ENCODE measurements around the gene CXCL10.
"Not testable (repeated sequence)": the region's sequence is repeated elsewhere in the genome, so short reads cannot be mapped to it uniquely, and the experiment has no call there.

CXCL10 gene

DNA sequence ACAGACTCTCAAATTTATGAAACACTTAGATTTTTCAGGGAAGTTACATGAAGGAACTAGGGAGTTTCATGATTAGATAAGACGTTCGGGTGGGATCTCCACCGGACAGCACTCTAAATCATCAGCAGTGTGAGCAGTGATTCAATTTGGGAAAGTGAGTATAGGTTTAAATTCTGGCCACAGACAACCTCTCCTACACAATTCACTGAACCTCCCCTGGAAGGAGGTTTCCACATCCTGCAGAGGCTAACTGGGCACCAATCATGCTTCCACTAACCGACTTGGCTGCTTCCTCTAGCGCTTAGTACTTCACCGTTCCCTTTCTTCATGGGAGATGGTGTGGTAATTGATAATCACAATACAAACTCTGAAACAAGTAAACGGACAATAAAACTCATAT lies 21.6 kb downstream of the CXCL10 start (continued):
- TF ChIP-seq, protein P1, sequence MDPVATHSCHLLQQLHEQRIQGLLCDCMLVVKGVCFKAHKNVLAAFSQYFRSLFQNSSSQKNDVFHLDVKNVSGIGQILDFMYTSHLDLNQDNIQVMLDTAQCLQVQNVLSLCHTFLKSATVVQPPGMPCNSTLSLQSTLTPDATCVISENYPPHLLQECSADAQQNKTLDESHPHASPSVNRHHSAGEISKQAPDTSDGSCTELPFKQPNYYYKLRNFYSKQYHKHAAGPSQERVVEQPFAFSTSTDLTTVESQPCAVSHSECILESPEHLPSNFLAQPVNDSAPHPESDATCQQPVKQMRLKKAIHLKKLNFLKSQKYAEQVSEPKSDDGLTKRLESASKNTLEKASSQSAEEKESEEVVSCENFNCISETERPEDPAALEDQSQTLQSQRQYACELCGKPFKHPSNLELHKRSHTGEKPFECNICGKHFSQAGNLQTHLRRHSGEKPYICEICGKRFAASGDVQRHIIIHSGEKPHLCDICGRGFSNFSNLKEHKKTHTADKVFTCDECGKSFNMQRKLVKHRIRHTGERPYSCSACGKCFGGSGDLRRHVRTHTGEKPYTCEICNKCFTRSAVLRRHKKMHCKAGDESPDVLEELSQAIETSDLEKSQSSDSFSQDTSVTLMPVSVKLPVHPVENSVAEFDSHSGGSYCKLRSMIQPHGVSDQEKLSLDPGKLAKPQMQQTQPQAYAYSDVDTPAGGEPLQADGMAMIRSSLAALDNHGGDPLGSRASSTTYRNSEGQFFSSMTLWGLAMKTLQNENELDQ (tag by site-specific recombination; IDR thresholded peaks at IDR 0.05; ENCODE audit: low read depth) = no peak

DNA sequence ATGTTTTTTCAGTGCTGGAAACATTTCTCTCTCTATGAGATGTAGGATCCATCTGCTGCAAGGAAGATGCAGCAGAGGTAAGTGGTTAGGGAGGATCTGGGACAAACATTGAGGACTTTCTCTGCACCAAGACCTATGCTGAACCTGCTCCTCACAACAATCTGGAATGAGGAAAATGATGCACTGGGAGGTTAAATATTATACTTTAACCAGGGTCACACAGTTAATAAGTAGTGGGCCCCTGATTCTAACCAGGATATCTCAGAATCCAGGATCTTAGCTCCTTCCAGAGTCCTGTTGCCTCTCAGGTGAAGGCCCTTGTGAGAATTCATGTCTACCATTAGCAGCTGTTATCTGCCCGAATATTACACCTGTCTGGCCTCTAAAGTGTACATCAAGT lies 23.0 kb downstream of the CXCL10 start:
- H3K36me3 ChIP-seq (ENCODE audit: control insufficient read depth in 2 of 2, insufficient read depth in 1 of 2, low read length in 2 of 2) = no peaks in the 10 kb centered on the region
- TF ChIP-seq, protein P2, sequence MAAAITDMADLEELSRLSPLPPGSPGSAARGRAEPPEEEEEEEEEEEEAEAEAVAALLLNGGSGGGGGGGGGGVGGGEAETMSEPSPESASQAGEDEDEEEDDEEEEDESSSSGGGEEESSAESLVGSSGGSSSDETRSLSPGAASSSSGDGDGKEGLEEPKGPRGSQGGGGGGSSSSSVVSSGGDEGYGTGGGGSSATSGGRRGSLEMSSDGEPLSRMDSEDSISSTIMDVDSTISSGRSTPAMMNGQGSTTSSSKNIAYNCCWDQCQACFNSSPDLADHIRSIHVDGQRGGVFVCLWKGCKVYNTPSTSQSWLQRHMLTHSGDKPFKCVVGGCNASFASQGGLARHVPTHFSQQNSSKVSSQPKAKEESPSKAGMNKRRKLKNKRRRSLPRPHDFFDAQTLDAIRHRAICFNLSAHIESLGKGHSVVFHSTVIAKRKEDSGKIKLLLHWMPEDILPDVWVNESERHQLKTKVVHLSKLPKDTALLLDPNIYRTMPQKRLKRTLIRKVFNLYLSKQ (tag by site-specific recombination; IDR thresholded peaks at IDR 0.05; ENCODE audit: borderline replicate concordance) = no peak
- TF ChIP-seq OSR2 (tag by site-specific recombination; IDR thresholded peaks at IDR 0.05) (no peak), ZNF239 (tag by site-specific recombination; IDR thresholded peaks at IDR 0.05) (no peak), ZNF747 (tag by site-specific recombination; IDR thresholded peaks at IDR 0.05) (no peak), ZNF175 (tag by site-specific recombination; IDR thresholded peaks at IDR 0.05) (no peak), ZNF24 (tag by site-specific recombination; IDR thresholded peaks at IDR 0.05) (no peak), TRIM28 (IDR thresholded peaks at IDR 0.05; ENCODE audit: borderline replicate concordance, low read length) (no peak), ZNF677 (tag by site-specific recombination; IDR thresholded peaks at IDR 0.05) (no peak), ZNF792 (tag by site-specific recombination; IDR thresholded peaks at IDR 0.05) (no peak), ZNF473 (tag by site-specific recombination; IDR thresholded peaks at IDR 0.05) (no peak), SP7 (tag by site-specific recombination; IDR thresholded peaks at IDR 0.05) (no peak), ZNF658 (tag by site-specific recombination; IDR thresholded peaks at IDR 0.05) (no peak), KLF10 (tag by site-specific recombination; IDR thresholded peaks at IDR 0.05) (no peak), GLIS2 (tag by site-specific recombination; IDR thresholded peaks at IDR 0.05) (no peak)
- TF ChIP-seq, protein P3, sequence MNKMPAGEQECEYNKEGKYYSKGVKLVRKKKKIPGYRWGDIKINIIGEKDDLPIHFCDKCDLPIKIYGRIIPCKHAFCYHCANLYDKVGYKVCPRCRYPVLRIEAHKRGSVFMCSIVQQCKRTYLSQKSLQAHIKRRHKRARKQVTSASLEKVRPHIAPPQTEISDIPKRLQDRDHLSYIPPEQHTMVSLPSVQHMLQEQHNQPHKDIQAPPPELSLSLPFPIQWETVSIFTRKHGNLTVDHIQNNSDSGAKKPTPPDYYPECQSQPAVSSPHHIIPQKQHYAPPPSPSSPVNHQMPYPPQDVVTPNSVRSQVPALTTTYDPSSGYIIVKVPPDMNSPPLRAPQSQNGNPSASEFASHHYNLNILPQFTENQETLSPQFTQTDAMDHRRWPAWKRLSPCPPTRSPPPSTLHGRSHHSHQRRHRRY (tag by site-specific recombination; IDR thresholded peaks at IDR 0.05) = no peak
- no peaks in the 10 kb centered on the region for H3K9me3 ChIP-seq (ENCODE audit: control insufficient read depth, insufficient read depth, low read depth, low read length)
- no peak overlapping the region for H3K27ac ChIP-seq (ENCODE audit: extremely low read depth, low read depth, low read length)
- H3K4me1 ChIP-seq (ENCODE audit: control insufficient read depth, insufficient read depth, low read length) = no peaks in the 10 kb centered on the region
- ChIA-PET POLR2A (no interaction called here), CTCF (interaction anchor here (1.4 kb wide), 1 partner anchor 66 kb away, joined by 4 read pairs; no protein-coding TSS in a partner anchor)
- no peak overlapping the region for H3K4me3 ChIP-seq (ENCODE audit: low read depth, low read length)

DNA sequence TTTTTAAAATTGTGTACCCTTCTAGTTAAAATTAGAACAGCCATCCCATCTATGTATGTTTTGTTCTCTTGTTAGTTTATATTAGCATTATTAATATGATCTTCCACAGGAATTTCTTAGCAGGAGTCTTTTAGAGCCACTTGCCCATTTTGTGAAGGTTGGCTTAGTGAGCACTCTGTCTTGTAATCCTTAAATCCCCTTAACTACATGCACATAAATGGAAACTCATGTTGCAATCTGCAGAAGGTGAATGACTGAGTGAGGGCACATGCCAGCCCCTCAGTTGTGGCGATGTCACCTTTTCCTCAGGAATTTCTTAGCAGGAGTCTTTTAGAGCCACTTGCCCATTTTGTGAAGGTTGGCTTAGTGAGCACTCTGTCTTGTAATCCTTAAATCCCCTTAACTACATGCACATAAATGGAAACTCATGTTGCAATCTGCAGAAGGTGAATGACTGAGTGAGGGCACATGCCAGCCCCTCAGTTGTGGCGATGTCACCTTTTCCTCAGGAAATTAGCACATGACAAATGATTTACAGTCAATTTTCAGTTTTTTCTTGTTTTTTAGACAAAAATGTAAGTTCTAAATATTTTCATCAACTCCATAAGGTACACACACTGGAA lies 24.7 kb downstream of the CXCL10 start:
- H3K4me3 ChIP-seq (ENCODE audit: low read depth, low read length); H3K9me3 ChIP-seq (ENCODE audit: control insufficient read depth, insufficient read depth, low read depth, low read length); H3K36me3 ChIP-seq (ENCODE audit: control insufficient read depth in 2 of 2, insufficient read depth in 1 of 2, low read length in 2 of 2); H3K4me1 ChIP-seq (ENCODE audit: control insufficient read depth, insufficient read depth, low read length); CTCF ChIA-PET; POLR2A ChIA-PET; H3K27ac ChIP-seq (ENCODE audit: extremely low read depth, low read depth, low read length): not testable (repeated sequence)

DNA sequence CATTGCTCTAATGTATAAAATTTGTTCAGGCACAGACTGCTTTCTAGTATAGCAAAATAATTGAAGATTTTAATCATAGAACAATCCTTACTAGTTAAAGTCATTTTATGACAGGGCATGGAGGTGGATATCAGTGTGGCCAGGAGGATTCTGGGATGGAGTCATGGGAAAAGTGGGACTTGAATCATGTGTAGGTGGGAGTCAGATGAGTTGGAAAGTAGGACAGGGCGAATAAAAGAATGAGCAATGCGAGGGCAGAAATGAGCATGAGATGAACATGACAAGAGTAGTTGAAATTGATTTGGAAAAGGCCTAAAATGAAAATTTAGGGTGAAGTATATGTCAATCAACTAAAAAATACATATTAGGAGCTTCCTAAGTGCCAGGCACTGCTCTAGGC lies 25.4 kb downstream of the CXCL10 start:
- Histone ChIP-seq H3K36me3 (ENCODE audit: control insufficient read depth in 2 of 2, insufficient read depth in 1 of 2, low read length in 2 of 2) (no peaks in the 10 kb centered on the region), H3K9me3 (ENCODE audit: control insufficient read depth, insufficient read depth, low read depth, low read length) (no peaks in the 10 kb centered on the region), H3K27ac (ENCODE audit: extremely low read depth, low read depth, low read length) (no peak overlapping the region), H3K4me3 (ENCODE audit: low read depth, low read length) (no peak overlapping the region), H3K4me1 (ENCODE audit: control insufficient read depth, insufficient read depth, low read length) (no peaks in the 10 kb centered on the region)
- ChIA-PET POLR2A (no interaction called here), CTCF (interaction anchor here (0.9 to 1.7 kb wide), 2 partner anchors 72 to 380 kb away, joined by 3 to 4 read pairs; no protein-coding TSS in a partner anchor)
- TF ChIP-seq ZBTB1 (tag by site-specific recombination; IDR thresholded peaks at IDR 0.05) (no peak), ZNF777 (tag by site-specific recombination; IDR thresholded peaks at IDR 0.05; ENCODE audit: borderline replicate concordance) (no peak), ZNF202 (tag by site-specific recombination; IDR thresholded peaks at IDR 0.05; ENCODE audit: borderline replicate concordance) (no peak), ZSCAN30 (tag by site-specific recombination; IDR thresholded peaks at IDR 0.05) (no peak), SP3 (tag by site-specific recombination; IDR thresholded peaks at IDR 0.05) (no peak), ZNF792 (tag by site-specific recombination; IDR thresholded peaks at IDR 0.05) (no peak), ZNF354C (tag by site-specific recombination; IDR thresholded peaks at IDR 0.05; ENCODE audit: borderline replicate concordance, low read depth) (no peak), ZNF514 (tag by site-specific recombination; IDR thresholded peaks at IDR 0.05) (no peak), ZNF549 (tag by site-specific recombination; IDR thresholded peaks at IDR 0.05) (no peak)
- TF ChIP-seq, protein P4, sequence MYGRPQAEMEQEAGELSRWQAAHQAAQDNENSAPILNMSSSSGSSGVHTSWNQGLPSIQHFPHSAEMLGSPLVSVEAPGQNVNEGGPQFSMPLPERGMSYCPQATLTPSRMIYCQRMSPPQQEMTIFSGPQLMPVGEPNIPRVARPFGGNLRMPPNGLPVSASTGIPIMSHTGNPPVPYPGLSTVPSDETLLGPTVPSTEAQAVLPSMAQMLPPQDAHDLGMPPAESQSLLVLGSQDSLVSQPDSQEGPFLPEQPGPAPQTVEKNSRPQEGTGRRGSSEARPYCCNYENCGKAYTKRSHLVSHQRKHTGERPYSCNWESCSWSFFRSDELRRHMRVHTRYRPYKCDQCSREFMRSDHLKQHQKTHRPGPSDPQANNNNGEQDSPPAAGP (tag by site-specific recombination; IDR thresholded peaks at IDR 0.05) = no peak

Measured in HEK293 (cell line).